Upper lobe of left lung (tissue), 4 donors: ENCODE results near the gene GRIK4.

ENCODE experiments used
- CTCF ChIP-seq, 6 experiments: fragments of 450-650 bp in 4 of 6; fragments of 200-600 bp in 2 of 6; sonication (generic) in 2 of 6; IDR thresholded peaks; one replicate each; pipeline ENCODE4 v1.5.1; 2016 to 2019; ENCODE audit warnings: antibody characterized with exemption in 6 of 6
- EP300 ChIP-seq, 4 donors: sonication (generic); formaldehyde crosslinking; IDR thresholded peaks; one replicate each; pipeline ENCODE4 v1.5.1; 2017; ENCODE audit warnings: antibody characterized with exemption in 4 of 4, control low read depth in 2 of 4
- POLR2A ChIP-seq, 4 donors: fragments of 450-650 bp; IDR thresholded peaks; one replicate each; pipeline ENCODE4 v1.5.1; 2016 to 2017; ENCODE audit warnings: antibody characterized with exemption in 4 of 4, mild to moderate bottlenecking in 2 of 4
- POLR2AphosphoS5 ChIP-seq, 2 donors: sonication (generic); formaldehyde crosslinking; IDR thresholded peaks; one replicate each; pipeline ENCODE4 v1.5.1; 2017; ENCODE audit warnings: antibody characterized with exemption in 2 of 2

GRCh38 chr11:120651396-120651795 lies 139.8 kb downstream of the GRIK4 start:
- TF ChIP-seq POLR2AphosphoS5 (IDR thresholded peaks at IDR 0.05) (no peak), POLR2A (IDR thresholded peaks at IDR 0.05) (no peak), CTCF (IDR thresholded peaks at IDR 0.05) (no peak), EP300 (IDR thresholded peaks at IDR 0.05) (no peak)
